NT2/D1 (cell line): ENCODE measurements around the gene COX6A1.

Experiments used
- DNase-seq: peaks from one replicate; pipeline ENCODE4 v3.0.0-alpha.2; 2011; ENCODE audit warnings: low read depth, low spot score
- H3K27me3 ChIP-seq: 2 replicates; pipeline ENCODE4 v1.6.0; 2011; ENCODE audit warnings: mild to moderate bottlenecking; ENCODE audit not compliant: insufficient read length, insufficient read depth
- H3K36me3 ChIP-seq: 2 replicates; pipeline ENCODE4 v1.6.1; 2011; ENCODE audit warnings: mild to moderate bottlenecking, low read length, mixed read lengths; ENCODE audit not compliant: insufficient read depth, insufficient read length
- H3K4me1 ChIP-seq: 2 replicates; pipeline ENCODE4 v1.5.1; 2011; ENCODE audit not compliant: insufficient read depth, insufficient read length
- H3K4me3 ChIP-seq: 2 replicates; pipeline ENCODE4 v1.5.1; 2011; ENCODE audit warnings: low read depth; ENCODE audit not compliant: insufficient read length
- H3K9ac ChIP-seq: 2 replicates; pipeline ENCODE4 v1.6.0; 2011; ENCODE audit warnings: low read depth; ENCODE audit not compliant: insufficient read length
- H3K9me3 ChIP-seq: 2 replicates; pipeline ENCODE4 v1.5.1; 2011; ENCODE audit warnings: mild to moderate bottlenecking, low read length; ENCODE audit not compliant: insufficient read depth
- SUZ12 ChIP-seq: IDR thresholded peaks from 2 replicates; pipeline ENCODE4 v1.6.1; 2011; ENCODE audit not compliant: insufficient read length, insufficient read depth; ENCODE audit errors: extremely low read depth
- YY1 ChIP-seq: IDR thresholded peaks from 2 replicates; pipeline ENCODE4 v1.6.1; 2011; ENCODE audit not compliant: insufficient read length, insufficient read depth
- ZNF274 ChIP-seq: IDR thresholded peaks from 2 replicates; pipeline ENCODE4 v1.6.1; 2011; ENCODE audit warnings: mild to moderate bottlenecking, low read depth, low read length

The COX6A1 gene

DNA sequence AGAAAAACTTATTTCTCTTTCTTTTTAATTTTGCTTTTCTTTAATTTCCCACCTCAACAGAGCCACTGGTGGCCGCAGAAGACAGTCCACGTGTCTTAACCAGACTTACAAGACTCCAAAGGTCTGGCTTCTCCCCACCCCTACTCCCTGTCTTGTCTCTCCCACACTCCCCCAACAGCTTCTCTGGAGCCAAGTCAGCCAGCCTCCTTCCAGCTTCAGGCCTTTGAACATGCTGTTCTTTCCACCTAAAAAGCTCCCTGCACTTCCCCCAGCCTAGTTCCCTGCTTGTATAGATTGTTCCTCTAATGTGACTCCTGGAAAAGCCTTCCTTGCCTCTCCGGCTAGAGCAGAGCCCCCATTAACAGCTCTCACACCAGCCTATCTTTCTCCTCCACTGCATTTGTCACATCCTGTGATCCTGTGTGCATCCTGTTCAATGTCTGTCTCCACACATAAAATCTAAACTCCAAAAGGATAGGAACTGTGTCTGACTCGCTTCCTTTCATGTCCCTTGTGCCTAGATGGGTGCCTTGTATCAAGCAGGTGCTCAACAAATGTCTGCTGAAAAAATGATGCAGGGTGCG is 50.2 kb downstream of the COX6A1 start:
- Histone ChIP-seq H3K4me1 (no peaks in the 10 kb centered on the region), H3K9me3 (no peaks in the 10 kb centered on the region), H3K27me3 (no peaks in the 10 kb centered on the region), H3K36me3 (peaks cover 20% of the 10 kb centered on the region), H3K9ac (no peak overlapping the region), H3K4me3 (no peak overlapping the region)
- TF ChIP-seq ZNF274 (no peak), YY1 (no peak), SUZ12 (no peak)
- no peak for DNase-seq

DNA sequence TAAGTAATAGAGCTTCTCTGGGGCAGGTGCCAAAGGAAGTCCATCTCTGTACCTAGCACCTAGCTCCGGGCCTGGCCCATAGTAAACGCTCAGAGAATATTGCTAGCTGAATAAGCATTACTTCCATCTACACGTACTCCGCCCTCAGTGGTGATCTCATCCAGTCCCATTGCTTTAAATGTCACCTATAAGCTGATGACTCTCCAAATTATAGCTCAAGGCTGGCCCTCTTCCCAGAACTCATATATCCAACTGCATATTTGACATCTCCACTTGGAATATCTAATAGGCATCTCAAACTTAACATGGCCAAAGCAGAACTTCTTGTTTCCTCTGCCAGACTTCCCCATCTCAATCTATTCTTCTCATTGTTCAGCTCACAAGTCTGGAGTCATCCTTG is 51.1 kb downstream of the COX6A1 start:
- no peaks in the 10 kb centered on the region for H3K4me1 ChIP-seq
- no peak for DNase-seq
- no peak overlapping the region for H3K4me3 ChIP-seq
- H3K9me3 ChIP-seq = no peaks in the 10 kb centered on the region
- no peak overlapping the region for H3K9ac ChIP-seq
- H3K36me3 ChIP-seq = peaks cover 20% of the 10 kb centered on the region
- TF ChIP-seq ZNF274 (no peak), YY1 (no peak), SUZ12 (no peak)
- no peaks in the 10 kb centered on the region for H3K27me3 ChIP-seq

DNA sequence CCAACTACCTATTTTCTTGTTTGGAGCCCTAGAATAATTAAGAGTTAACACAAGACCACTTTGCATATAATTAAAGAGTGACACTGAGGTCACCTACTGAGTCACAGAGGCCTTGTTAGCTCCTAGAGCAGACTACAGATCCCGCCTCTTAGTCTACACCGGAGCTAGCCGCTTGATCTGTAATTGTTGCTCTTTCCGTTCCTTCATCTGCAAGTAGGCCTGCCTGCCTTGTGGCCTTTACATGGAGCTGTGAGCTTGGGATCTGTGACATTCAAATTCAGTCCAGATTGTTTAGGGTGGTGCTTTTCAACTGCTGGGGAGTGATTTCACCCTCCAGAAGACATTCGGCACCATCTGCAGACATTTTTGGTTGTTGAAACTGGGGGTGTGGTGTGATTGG is 52.4 kb downstream of the COX6A1 start:
- no peaks in the 10 kb centered on the region for H3K4me1 ChIP-seq
- no peaks in the 10 kb centered on the region for H3K9me3 ChIP-seq
- no peaks in the 10 kb centered on the region for H3K27me3 ChIP-seq
- no peak for DNase-seq
- H3K4me3 ChIP-seq = no peak overlapping the region
- TF ChIP-seq ZNF274 (no peak), YY1 (no peak), SUZ12 (no peak)
- no peak overlapping the region for H3K9ac ChIP-seq
- H3K36me3 ChIP-seq = peaks cover 20% of the 10 kb centered on the region
